BE2C (cell line): ENCODE measurements around the gene ADGRA3.

ENCODE experiments used
- DNase-seq: peaks from one replicate; pipeline ENCODE4 v3.0.0-alpha.2; 2020
- H3K27me3 ChIP-seq: fragments of 250-450 bp; sonication (Bioruptor Pico); 2 replicates; pipeline ENCODE4 v1.5.1; 2020; ENCODE audit warnings: mild to moderate bottlenecking
- H3K36me3 ChIP-seq: fragments of 250-450 bp; sonication (Bioruptor Pico); 2 replicates; pipeline ENCODE4 v1.5.1; 2020; ENCODE audit warnings: mild to moderate bottlenecking
- H3K4me1 ChIP-seq: fragments of 250-450 bp; sonication (Bioruptor Pico); 2 replicates; pipeline ENCODE4 v1.5.1; 2020
- H3K4me3 ChIP-seq: 2 replicates; pipeline ENCODE4 v1.5.1; 2011; ENCODE audit warnings: low read depth, low read length
- H3K9me3 ChIP-seq: fragments of 250-450 bp; sonication (Bioruptor Pico); 2 replicates; pipeline ENCODE4 v1.5.1; 2020
- TF ChIP-seq, protein P1 (sequence below): IDR thresholded peaks from 2 replicates; pipeline ENCODE4 v1.5.1; 2012; ENCODE audit warnings: mild to moderate bottlenecking, low read depth, low read length

ADGRA3 gene

DNA sequence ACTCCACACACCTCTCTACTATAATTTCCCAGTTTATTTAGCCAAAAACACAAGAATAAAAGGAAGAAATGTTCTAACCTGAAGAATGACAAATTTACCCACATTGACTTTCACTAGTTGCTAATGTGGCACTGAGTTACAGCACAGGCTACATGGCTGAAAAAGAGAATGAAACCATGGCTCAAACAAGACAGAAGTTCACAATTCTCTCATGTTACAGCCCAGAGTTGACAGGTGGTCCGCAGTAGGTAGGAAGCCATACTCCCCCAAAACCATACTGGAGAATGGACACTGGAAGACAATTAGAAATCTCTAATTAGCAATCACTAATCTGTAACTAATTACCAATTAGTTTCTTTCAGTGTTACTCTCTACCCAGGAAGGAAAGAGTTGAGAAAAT, 170.8 kb downstream of the ADGRA3 start:
- Histone ChIP-seq H3K27me3 (no peaks in the 10 kb centered on the region), H3K36me3 (no peaks in the 10 kb centered on the region), H3K4me3 (no peak overlapping the region), H3K9me3 (no peaks in the 10 kb centered on the region), H3K4me1 (no peaks in the 10 kb centered on the region)
- TF ChIP-seq, protein P1, sequence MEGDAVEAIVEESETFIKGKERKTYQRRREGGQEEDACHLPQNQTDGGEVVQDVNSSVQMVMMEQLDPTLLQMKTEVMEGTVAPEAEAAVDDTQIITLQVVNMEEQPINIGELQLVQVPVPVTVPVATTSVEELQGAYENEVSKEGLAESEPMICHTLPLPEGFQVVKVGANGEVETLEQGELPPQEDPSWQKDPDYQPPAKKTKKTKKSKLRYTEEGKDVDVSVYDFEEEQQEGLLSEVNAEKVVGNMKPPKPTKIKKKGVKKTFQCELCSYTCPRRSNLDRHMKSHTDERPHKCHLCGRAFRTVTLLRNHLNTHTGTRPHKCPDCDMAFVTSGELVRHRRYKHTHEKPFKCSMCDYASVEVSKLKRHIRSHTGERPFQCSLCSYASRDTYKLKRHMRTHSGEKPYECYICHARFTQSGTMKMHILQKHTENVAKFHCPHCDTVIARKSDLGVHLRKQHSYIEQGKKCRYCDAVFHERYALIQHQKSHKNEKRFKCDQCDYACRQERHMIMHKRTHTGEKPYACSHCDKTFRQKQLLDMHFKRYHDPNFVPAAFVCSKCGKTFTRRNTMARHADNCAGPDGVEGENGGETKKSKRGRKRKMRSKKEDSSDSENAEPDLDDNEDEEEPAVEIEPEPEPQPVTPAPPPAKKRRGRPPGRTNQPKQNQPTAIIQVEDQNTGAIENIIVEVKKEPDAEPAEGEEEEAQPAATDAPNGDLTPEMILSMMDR = no peak
- no peak for DNase-seq

DNA sequence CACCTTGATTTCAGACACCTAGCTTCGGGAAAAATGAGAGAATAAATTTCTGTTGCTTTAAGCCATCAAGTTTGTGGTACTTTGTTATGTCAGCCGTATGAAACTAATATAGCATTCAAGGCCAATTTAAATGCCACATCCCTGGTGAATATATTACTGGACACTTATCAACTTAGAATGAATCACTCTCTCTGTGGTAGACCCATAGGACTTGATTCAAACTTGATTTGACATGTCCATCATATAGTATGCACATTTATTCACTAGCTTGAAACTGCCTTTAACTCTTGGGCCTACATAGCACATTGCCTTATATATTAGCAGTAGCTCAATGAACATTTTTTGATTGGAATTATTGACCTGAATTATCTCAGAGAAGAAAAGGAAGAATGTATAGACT, 172.3 kb downstream of the ADGRA3 start:
- H3K36me3 ChIP-seq = no peaks in the 10 kb centered on the region
- H3K9me3 ChIP-seq = no peaks in the 10 kb centered on the region
- H3K4me1 ChIP-seq = no peaks in the 10 kb centered on the region
- H3K27me3 ChIP-seq = no peaks in the 10 kb centered on the region
- no peak for DNase-seq
- no peak overlapping the region for H3K4me3 ChIP-seq
- TF ChIP-seq, protein P1 = no peak

DNA sequence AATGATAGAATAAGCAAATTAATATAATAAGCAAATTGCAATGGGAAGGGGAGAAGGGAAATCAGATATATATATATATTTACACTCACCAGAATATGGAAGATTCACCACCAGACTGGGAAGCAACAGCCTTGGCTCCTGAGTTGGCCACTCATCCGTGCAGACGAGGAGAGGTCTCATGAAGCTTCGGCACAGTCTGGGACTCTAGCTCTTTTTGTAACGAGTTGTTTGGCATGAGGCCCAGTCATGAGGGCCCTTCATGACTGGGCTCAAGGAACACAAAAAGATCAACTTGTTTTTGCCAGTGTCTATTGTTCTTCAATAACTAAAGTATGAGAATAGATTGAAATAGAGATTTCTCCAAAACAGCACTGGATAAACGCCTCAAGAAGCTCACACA, 176.4 kb downstream of the ADGRA3 start:
- Histone ChIP-seq H3K27me3 (no peaks in the 10 kb centered on the region), H3K9me3 (no peaks in the 10 kb centered on the region), H3K36me3 (no peaks in the 10 kb centered on the region), H3K4me1 (no peaks in the 10 kb centered on the region), H3K4me3 (no peak overlapping the region)
- DNase-seq = no peak
- TF ChIP-seq, protein P1 = no peak

DNA sequence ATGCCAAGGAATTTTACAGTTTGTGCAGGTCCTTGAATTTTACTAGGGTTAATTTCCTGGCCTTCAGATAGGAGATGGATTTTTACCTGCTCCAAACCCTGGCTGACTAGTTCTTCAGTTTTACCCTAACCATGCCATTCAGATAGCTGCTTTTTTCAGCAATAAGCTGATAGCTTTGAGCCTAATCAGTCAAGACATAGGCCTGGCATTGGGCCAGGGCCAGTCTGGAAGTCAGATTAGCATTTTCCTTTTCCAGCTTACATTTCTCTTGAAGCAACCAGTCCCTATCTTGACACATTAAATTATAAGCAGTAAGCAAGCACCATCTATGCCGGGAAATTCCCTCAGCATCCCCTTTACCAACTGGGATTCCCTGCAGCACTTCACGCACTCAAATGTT, 177.1 kb downstream of the ADGRA3 start:
- TF ChIP-seq, protein P1 = no peak
- no peaks in the 10 kb centered on the region for H3K36me3 ChIP-seq
- H3K4me1 ChIP-seq = no peaks in the 10 kb centered on the region
- H3K4me3 ChIP-seq = no peak overlapping the region
- no peaks in the 10 kb centered on the region for H3K27me3 ChIP-seq
- H3K9me3 ChIP-seq = no peaks in the 10 kb centered on the region
- DNase-seq = peak; percentile 43
